ENCODE results near the gene ARSI.

Gene ARSI

GRCh38 chr5:150302301-150303069, at the start of gene ARSI:
ARSI (minus strand) TSS chr5:150302905; CDS start chr5:150302373, 532 bp downstream.
- peak; percentile 12 for DNase-seq

- no peak for DNase-seq
These were observed 48.0 kb upstream of the ARSI start for GRCh38 chr5:150350524-150351344.

GRCh38 chr5:150349681-150350275, 47.1 kb upstream of the ARSI start:
- no peak for DNase-seq

- DNase-seq: no peak
These were observed 44.7 kb upstream of the ARSI start for GRCh38 chr5:150347451-150347850.

- DNase-seq: no peak
These were observed 44.3 kb upstream of the ARSI start for GRCh38 chr5:150347003-150347402.

- DNase-seq: no peak
These were observed 43.9 kb upstream of the ARSI start for GRCh38 chr5:150346592-150346991.

- DNase-seq: peak; percentile 17
These were observed 43.0 kb upstream of the ARSI start for GRCh38 chr5:150345716-150346115.

- DNase-seq: no peak
These were observed 41.4 kb upstream of the ARSI start for GRCh38 chr5:150343994-150344631.

GRCh38 chr5:150342583-150342982, 39.9 kb upstream of the ARSI start:
- no peak for DNase-seq

- no peak for DNase-seq
These were observed 39.3 kb upstream of the ARSI start for GRCh38 chr5:150341989-150342388.

- DNase-seq: no peak
These were observed 38.6 kb upstream of the ARSI start for GRCh38 chr5:150341331-150341730.

GRCh38 chr5:150340614-150341255, 38.0 kb upstream of the ARSI start:
- no peak for DNase-seq

- DNase-seq: no peak
These were observed 37.1 kb upstream of the ARSI start for GRCh38 chr5:150339841-150340240.

GRCh38 chr5:150339165-150339564, 36.5 kb upstream of the ARSI start:
- no peak for DNase-seq

- DNase-seq: no peak
These were observed 35.8 kb upstream of the ARSI start for GRCh38 chr5:150338546-150338945.

- DNase-seq: no peak
These were observed 33.1 kb upstream of the ARSI start for GRCh38 chr5:150335778-150336177.

GRCh38 chr5:150333400-150333799, 30.7 kb upstream of the ARSI start:
- no peak for DNase-seq

GRCh38 chr5:150329881-150330876, 27.5 kb upstream of the ARSI start:
- no peak for DNase-seq

- no peak for DNase-seq
These were observed 26.3 kb upstream of the ARSI start for GRCh38 chr5:150329038-150329437.

GRCh38 chr5:150328515-150328914, 25.8 kb upstream of the ARSI start:
- DNase-seq: no peak

- DNase-seq: no peak
These were observed 24.4 kb upstream of the ARSI start for GRCh38 chr5:150327139-150327538.
